GM21515 (cell line): ENCODE results near the gene UROC1.

Experiments
- ATAC-seq: cut with Tn5 transposase; IDR thresholded peaks from one replicate; pipeline ENCODE4 v1.9.1; 2021; ENCODE audit not compliant: unreplicated experiment

UROC1 gene

DNA sequence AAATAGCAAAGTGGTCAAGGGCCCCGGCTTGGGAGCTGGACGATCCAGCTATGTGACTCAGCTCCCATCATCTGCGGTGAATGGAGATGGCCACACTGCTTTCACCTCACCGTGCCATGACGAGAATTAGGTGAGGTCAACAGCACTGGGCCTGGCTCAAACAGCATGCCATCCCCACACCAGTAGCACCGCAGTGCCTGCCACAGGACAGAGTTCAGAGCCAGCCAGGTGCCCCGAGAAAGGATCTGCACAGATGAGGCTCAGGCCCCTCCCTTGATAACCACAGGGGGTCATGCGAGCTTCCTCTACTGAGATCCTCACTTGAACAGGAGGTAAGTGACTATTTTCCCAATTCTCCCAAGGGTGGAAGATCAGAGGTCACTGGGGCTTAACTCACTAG, 71.3 kb downstream of the UROC1 start:
- no peak for ATAC-seq

DNA sequence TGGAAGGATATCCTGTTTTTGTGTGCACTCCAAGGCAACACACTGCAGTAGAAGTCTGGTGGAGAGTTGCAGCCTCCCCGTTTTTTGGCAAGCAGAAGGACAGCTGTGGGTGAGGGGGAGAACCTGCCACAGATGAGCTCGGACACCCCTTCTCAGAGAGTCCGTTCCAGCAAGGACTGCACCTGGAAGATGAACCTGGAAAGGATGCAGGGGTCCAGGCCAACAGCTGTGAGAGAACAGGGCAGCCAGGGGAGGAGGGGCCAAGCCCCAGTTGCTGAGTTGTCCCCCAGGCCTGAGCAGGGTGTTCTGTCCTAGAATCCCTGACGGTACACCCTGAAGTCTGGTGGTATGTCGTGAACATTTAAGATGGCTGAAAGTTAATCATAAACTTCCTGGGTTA, 72.1 kb downstream of the UROC1 start:
- ATAC-seq, result no peak

DNA sequence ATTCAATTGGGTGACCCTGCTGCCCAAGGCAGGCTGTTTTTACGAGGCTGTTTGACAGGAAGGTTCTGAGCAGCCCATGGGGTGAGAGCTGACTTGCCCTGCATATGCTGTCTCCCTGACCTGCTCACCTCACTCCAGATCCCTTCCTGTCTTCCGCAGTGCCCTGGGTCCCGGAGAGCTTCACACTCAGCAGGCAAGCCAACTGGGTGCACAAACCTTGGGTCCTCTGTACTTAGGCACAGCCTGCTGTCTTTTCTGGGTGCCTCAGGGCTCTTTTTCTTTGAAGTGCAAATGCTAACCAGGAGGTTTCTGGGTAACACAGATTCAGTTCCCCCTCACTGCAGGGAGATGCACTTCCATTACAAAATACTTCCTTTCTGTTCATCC, 74.7 kb downstream of the UROC1 start:
- ATAC-seq, result no peak

DNA sequence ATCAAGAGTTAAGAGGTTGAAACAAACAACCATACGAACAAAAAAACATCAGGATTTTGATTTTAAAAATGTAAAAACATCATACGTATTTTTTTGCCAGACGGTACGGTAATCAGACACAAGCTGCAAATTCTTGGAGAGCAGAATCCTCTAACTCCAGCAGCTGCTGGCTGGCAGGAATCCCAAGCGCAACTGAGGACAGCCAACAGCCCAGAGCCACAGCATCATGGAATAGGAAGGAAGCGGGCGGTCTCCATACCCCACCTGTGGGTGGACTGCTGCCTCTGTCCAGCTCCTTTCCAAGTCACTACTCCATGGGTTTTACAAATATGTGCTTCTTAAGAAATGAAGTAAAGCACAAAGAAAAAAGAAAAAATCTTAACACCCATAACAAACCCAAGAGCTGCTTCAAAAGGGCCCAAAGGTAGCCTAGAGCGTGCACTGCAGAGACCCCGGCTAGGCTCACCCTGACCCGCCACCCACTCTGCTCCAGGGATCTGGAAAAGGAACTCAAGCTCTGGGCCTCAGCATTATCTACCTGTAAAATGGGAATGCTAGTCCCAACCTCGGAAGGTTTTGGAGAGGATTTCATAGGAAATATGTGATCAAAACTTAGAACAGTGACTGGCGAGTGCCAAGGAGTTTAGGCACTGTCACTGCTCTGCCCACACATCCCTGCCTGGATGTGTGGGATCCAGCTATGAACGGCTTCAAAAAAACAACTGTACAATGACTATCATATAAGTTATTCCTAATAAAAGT, 75.3 kb downstream of the UROC1 start:
- ATAC-seq, result no peak

DNA sequence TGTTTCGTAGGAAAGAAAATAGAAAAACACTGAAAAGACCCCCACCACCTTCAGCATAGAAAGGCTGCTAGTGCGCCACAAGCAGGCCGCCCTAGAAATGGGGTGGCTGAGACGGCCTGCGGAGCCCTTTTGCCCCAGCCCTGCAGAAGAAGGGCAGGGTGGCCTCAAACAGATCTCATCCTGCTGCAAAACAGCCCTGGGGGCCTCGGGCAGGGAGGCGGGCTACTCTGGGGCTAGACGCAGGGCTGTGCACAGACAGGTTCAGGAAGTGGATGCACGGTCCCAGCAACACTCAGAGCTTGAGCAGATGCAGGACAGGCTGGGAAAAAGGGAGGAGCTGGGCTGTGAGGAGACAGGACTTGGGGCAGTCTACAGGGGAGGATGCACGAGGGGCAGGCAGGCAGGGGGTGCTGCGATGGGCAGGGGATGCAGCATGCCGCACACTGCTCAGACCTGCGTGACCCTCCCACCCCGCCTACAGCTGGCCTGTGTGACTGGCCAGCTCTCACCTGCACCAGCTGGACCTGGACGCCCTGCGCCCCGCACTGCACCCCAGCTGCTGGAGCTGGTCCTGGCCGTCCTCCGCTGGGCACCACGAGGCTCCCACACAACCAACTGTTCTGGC, 76.2 kb downstream of the UROC1 start:
- no peak for ATAC-seq

DNA sequence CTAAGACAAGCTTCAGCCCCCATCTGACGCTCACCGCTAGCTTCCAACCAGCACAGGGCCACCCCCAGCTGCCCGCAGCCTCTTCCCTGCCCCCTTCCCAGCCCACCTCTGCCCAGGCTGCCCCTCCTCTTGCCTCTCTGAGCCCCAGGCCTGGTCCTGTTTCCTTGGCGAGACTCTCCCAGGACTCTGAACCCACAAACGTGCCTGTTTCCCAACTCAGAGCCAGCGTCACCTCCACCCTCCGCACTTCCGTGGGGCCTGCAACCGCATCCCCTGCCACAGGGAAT, 76.9 kb downstream of the UROC1 start:
- no peak for ATAC-seq

DNA sequence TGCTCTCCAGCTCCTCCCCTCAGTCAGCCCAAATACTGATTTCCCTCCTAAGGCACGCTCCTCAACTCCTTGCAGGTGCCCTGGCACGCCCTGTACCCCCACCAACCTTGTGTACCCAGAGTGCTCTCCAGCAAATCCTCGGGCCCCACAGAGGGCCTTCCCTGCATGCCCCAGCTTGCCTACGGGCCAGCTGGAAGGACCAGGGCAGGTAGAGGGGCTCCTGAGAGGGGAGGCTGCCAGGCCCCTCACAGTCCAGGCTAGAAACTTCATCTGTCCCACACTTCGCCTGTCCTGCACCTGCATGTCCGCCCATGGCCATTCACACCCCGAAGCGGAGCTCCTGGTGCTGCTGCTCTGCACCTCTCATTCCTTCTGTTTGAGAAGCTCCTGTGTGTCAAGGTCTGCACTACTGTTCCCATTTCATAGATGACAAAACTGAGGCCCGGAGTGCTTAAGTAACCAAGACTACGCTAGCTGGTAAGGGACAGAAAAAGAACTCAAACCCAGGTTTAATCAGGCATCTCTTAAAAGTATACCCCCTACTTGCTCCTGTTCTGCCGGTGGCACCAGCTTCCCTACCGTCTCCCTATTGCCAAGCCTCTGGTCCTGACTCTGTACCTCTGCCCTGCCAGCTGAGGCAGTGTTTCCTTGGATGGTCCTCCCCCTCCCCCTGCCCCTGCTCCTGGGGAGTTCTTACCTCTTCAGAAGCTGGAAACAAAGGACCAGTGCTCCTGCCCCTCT, 77.4 kb downstream of the UROC1 start:
- ATAC-seq, result no peak

DNA sequence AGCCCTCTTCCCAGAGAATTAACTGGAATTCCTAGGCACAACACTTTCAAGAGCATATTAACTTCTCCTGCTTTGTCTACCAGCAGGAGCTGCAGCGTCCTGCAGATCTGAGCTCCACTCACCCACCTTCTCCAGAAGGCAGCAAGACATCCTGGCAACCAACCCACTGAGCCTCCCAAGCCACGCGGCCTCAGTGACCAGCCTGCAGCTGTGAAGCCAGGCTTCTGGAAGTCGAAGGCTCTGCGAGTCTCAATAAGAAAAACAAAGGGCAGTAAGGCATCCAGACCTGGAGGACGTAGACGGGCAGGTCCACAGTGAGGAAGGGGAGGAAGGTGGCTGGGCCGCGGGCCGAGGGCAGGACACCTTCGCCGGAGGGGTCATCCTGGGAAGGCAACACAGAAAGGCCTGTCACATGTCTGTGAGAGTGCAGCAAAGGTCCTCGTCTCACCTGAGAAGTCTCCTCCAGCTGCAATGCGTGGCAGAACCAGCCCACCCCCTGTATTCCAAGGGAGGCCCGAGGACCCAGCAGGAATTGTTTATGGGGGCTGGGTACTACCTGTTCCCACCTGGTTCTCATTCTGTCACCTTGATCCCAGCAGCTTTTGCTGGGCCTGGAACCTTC, 78.1 kb downstream of the UROC1 start:
- no peak for ATAC-seq

DNA sequence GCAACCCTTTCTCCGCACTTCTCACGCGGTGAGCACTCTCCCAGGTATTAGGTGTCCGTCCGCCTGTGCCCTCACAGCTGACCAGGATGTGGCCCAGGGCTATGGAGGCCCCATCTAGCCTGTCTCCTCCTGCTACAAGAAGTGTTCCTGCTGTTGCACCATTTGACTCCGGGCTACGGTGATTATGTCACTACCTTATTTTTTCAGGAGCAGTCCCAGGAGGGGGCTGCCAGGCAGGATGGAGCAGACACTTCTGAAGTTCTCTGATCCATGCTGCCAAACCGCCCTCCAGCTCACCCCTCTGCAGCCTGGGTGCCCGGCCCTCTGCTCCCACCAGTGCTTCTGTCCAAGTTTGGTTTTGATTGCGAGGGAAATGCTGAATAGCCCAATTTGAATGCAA, 78.8 kb downstream of the UROC1 start:
- ATAC-seq, result no peak

DNA sequence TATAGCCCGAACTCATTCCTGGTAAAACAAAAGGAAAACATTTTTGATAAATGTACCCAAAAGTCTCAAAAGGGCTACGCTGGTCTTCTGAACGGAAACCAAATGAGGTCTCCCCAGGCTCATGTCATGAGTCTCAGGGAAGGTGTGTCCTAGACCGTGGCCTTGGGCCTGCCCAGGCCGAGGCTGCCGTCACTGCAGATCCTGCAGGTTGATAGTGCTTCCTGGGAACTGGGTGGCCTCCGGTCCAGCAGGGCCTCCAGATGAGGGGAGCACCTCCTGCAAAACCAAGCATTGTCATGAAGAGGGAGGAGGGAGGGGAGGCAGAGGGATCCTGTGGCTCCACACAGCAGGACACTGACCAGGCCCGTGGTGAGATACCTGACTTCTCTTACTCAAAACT, 79.4 kb downstream of the UROC1 start:
- ATAC-seq, result no peak

DNA sequence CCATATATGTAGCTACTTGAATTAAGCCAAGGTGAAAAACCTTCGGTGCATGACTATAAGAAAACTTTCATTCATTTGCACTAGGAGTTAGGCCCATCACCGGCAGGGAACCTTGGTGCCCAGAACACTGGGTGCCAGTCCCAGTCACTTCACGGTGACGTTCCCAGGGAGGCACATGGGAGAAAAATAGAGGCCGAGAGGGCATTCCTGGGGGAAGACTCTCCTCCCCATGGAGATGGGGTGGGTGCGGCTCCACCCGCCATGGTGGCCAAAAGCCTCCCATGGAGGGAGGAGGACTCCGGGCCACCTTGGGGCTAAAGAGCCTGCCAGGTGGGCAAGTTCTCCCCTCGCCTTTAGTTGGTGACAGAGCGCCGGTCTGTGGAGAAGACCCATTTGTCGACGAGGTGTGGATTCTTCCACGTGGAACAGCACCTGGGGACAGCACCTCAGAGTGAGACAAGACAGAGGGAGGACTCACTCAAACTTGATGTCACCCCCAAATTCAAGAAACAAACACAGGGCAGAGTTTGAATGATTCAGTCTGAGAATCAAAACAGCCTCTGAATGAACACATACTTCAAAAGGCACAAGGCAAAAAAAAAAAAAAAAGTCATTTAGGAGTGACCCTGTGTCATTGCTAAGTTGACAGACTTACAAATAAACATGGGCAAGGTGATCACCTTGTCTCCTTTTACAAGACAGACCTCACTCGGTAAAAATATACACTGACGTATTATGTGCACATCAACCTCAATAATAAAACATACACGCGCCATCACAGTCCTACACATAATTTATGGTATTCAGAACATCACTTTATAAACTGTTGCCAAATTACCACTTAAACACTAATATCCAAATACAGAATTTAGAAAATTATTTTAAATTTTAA, 80.5 kb downstream of the UROC1 start:
- no peak for ATAC-seq

DNA sequence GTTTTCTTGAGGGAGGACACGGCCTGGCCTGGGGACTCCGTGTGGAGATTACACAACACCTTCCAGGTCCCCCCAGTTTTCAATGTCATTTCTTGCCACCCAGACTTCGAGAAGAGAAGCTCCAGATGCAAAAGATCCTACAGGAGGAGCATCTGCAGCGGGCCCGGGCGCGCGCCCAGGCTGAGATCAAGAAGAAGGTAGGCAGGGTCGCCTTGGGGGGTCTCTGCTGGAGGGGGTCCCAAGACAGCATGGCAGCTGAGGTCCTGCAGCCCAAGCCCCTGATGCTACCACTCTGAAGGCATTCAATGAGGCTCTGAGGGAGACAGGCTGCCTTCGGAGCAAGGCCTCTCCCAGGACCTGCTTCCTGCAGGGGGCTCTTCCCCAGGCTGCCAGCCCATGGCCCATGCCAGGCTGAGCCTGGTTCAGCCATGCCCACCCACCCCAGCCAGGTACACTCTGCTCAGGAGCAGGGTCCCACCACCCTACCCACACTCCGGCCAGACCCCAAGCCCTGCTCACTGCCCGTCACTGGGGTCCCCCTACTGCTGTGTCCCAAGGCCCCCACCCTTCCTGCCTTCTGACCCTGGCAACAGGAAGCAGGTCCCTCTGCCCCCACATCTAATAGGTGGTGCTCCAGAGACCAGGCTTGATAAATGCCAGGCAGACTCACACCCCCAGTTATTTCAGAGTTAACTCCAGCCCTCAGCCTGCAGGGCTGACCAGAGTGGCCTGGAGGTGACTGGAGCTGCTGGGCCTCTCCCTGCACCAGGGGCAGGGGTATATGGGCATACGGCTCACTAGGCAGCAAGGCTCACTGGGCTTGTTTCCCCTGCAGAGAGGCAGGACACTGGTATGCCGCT, 81.9 kb downstream of the UROC1 start:
- ATAC-seq, result no peak

DNA sequence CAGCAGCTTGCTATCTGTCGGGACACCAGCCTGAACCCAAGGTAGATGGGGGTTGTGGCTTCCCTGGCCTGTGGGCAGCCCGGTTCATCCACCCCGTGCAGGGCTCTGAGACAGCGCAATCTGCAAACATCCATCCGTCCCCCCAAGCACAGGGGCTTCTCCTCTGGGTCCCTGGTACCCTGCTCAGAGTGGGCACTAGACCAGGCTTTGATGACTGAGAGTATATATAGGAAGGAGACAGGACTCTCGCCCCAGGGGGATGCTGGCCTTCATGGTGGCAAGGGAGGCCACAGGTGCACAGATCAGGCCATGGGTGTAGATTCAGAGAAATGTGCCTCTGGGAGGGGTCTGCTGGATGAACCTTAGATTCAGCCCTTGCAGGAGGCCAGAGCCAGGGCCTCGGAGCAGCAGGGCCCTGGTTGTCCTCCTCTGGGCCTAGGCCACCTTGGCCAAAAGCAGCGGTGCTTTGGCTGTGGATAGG, 82.6 kb downstream of the UROC1 start:
- no peak for ATAC-seq

DNA sequence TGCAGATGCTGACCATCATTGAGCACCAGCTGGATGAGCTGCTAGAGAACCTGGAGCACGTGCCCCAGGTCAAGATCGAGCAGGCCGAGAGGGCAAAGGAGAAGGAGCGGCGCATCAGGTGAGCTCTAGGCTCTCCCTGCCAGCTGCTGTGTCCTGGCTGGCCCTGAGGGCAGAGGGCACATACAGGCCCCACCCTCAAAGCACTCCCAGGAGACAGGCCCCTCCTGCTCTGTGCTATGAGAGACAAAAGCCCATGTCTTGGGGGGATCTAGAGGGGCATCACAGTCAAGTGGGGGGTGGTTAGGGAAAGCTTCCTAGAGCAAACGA, 83.3 kb downstream of the UROC1 start:
- ATAC-seq, result no peak

DNA sequence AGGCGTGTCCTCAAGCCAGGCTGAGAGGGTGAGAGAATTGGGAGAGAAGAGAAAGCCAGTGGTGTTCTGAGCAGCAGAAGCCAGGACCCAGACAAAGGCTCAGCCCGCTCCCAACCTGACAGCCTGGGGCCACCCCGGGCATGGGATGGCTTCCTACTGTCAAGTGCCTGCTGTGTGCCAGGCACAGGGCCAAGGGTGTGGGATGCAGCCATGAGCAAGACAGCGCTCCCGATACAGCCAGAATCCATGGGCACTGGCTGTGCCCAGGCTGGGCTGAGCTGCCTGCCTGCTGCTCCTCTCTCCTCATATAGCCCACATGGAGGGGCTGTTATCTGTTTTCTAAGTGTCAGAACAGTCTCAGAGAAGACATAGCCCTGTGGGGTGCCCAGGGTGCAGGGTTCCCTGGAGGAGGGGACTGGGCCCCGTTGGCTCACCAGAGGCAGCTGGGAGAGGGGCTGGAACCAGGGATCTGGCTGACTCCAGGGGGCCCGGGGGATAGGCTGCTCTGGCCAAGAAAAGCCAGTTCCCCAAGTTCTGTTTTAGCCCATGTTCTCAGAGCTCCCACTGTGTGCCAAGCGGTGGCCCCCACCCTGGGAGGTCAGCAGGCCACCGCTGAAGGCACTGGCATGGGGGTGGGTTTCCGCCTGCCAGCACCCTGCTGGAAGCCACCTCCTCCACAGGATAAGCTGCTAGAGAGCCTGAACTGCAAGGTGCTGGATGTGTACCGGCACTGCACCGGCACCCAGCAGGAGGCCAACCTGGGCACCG, 83.9 kb downstream of the UROC1 start:
- ATAC-seq, result no peak

DNA sequence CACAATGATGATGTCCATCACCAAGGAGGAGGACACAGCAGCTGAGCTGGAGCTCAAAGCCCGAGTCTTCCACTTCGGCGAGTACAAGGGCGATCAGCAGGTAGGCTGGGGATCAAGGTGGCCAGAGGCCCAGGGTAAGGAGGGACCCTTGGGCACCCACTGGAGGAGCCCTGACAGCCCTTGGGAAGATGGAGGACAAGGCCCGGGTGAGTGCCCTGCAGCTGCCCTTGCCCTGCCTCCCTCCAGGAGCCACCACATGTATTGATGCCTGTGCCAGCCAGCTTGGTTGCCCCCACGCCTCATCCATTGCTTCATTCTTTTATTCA, 84.5 kb downstream of the UROC1 start:
- ATAC-seq, result no peak

DNA sequence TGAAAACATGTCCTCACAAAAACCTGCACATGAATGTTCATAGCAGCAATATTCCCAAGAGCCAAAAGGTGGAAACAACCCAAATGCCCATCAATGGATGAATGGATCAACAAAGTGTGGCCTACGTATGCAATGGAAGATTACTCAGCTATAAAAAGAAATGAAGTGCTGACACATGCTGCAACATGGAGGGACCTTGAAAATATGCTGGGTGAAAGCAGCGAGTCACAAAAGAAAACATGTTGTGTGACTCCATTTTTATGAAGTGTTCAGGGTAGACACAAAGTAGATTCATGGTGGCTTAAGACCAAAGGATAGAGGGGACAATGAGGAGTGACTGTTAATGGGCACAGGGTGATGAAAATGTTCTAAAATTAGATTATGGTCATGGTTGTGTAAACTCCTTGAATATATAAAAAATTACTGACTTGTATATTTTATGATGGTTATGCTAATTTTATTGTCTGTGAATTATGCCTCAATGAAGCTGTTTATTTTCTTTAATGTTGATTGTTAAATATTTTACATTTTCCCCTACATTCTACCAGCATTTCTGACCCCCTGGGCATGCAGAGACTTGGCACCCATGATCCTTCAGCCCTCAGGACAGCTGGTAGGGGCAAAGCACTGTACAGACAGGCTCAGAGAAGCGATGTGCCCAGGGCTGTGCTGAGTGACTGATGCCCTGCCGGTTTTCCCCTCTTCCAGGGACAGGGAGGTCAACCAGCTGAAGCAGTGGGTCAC, 85.0 kb downstream of the UROC1 start:
- no peak for ATAC-seq
